GM18858 (cell line): ENCODE measurements around the gene GLP1R.

Experiments used
- ATAC-seq: cut with Tn5 transposase; IDR thresholded peaks from one replicate; pipeline ENCODE4 v1.9.1; 2021; ENCODE audit not compliant: unreplicated experiment

The GLP1R gene

DNA sequence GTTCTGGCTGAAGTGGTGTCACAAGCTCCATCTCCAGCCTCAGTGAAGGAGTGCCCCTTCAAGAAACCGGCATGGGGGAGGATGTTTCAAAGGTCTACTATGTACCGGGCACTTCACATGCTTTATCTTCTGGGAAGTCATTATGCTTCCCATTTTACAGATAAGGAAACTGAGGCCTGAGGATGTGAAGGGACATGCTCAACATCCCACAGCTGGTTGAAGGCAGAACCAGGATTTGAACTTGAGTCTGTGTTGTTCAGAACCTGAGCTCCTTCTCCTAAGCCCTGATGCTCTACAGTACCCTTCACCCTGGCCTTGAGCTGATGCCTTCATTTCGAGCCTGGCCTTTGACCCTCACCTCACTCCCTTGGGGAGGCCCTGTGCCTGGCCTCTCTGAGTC lies 13.0 kb downstream of the GLP1R start:
- no peak for ATAC-seq

DNA sequence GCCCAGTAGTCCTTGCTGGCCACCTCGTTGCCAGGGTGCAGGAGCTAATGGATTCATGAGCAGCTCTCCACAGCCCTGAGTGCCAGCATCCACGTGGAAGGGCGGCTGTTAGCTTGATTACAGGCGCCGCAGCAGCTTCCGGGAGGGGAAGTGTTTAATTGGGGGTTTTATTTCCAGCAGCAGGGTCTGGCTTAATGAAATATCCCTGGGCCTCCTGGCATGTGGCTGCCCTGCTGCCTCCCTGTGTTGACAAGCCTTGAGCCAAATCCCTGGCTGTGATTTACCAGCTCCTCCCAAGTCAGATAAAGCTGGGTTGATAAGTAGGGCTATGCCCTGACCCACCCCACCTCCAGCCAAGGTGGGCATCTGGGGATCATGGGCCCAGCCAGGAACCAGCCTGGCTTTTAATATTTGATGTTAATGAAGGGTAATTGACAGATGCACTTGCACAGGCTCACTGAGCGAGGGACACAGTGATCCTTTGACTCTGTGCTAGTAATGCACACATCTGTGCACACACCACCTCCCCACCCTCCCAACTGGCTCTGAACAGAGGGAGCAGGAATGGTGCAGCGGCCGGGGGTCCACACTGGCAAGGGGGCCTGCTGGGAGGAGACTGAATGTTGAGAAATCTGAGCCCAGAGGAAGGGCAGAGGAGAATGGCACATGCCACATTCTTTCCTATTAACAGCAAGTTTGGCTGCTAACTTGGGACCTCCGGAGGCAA lies 13.6 kb downstream of the GLP1R start:
- no peak for ATAC-seq

DNA sequence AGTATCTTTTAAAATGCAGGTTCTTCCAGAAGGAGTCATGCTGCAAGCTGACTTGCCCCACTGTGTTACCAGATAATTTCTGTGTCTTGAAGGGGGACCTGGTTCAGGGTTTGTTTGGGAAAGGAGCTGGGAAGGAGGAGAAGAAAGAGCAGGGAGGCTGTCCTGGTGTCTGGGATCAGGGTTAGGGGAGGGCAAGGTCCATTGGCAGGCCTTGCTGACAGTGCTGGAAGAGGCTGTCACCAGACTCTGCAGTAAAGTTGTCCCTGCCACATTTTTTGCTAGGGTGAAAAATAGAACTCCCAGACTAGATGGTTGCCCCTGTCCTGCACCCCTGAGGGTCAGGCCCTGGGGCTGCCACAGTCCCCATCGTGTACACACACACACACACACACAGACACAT lies 14.9 kb downstream of the GLP1R start:
- ATAC-seq, result no peak

DNA sequence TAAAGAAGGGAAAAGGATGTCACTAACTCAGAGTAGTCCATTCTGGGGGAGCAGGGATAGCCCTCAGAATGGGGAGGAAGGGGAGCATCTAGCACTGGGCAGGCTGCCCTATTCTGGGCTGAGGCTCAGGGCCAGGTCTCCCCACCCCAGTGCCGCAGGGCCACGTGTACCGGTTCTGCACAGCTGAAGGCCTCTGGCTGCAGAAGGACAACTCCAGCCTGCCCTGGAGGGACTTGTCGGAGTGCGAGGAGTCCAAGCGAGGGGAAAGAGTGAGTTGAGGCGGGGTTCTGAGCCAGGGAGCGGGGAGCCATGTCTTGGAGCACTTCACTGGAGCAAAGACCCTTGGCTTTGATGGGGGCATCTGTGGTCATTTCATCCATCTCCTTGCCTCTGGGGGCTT lies 17.0 kb downstream of the GLP1R start:
- no peak for ATAC-seq

DNA sequence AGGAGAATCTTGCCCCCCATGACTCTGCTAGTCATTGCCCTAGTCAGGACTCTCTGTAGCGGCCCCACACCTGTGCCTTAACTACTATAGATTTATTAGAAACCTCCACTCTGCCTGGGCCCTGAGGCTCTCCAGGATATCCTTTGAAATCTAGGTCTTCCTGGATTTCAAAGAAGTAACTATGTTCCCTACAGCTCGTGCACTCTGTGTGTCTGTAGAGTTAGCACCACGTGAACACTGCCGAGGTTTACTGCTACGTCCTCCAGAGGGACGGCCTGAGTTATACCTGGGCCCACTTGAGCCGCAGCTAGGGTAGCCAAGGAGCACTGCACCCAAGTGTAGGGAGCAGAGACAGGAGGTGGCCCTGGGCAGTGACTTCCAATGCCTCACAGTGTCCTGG lies 19.8 kb downstream of the GLP1R start:
- no peak for ATAC-seq

DNA sequence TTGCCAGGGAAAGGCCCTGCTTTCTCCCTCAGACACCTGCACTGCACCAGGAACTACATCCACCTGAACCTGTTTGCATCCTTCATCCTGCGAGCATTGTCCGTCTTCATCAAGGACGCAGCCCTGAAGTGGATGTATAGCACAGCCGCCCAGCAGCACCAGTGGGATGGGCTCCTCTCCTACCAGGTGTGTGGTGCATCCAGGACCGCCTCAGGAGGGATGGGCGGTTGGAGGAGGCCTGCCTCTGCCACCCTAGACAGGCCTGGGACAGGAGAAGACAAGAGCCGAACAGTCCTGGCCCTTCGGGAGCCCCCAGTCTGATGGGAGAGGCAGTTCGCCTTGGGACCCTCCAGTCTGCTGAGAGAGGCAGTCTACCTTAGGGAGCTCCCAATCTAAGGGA lies 24.2 kb downstream of the GLP1R start:
- no peak for ATAC-seq

DNA sequence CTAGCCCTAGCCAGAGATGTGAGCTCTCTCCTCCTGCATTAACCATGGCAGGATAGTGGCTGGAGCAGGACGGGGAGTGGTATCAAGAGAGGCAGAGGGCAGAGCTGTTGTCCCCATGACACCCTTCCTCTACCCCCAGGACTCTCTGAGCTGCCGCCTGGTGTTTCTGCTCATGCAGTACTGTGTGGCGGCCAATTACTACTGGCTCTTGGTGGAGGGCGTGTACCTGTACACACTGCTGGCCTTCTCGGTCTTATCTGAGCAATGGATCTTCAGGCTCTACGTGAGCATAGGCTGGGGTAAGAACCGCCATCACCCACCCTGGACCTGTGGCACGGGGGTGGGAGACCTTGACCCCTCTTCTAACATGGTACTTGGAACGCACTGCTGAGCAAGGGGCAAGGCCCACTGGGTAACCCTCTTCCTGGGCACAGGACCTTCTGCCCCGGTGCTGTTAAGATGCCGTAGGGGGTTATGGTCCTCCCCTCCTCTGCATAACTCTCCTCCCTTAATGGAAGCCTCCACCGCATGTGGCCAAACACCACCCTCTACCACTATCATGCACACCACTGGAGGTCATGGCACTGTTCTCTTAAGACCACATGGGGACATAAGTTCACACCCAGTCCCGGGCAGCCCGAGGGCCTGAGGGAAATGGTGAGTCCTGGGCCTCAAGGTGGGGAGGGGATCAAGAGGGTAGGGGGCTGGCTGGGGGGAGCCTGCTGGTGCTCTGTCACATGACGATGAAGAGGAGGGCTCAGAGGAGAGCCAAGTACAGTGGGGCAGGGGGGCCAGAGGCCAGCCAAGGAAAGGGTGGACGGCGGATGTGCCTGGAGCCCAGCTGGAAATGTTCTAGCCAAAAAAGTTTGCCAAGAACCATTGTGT lies 25.1 kb downstream of the GLP1R start:
- no peak for ATAC-seq

DNA sequence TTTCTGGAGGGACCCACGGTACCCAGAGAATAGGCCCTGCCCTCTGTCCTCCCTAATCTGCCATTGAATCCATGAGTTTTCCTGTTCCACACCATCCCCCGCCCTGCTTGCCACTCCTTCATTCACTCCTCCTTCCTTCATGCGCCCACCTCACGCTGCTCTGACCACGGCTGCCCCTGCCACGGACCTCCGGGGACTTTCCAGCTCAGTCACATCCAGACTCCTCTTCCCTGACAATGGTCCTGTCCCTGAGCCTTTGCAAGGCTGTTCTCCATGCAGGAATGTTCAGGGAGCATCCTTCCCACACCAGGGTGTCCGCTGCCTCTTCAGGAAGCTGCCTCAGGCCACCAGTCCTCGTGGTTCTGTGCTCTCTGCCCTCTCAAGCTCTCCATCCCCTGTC lies 25.9 kb downstream of the GLP1R start:
- no peak for ATAC-seq

DNA sequence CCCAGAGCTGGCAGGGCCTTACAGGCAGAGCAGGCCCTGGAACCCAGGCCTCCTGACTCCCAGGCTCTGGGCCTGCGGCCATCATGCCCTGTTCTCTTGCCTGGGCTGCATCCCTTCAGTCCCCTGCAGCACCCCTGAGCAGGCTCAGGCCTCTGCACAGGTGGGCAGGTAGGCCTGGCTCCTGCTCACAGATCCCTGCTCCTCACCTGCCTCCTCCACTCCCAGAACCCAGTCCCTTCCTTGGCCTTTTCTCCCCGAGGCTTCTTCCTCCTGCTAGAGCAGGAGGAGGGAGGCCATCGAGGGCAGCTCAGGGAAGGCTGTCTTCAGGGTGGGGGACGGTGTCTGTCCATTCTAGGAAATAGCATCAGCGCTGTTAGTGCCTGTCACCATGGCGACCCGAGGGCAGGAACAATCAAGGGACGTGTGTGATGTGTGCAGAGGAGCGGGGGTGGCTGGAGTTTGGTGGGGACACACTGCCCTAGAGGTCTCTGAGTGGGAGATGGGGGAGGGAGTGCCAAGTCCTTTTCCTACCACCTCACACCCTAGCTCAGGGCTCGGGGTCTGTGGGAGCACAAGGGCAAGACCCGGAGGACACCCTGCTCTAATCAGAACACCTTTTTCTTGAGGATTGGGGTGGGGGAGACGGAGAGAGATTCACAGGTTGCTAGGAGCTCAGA lies 26.6 kb downstream of the GLP1R start:
- no peak for ATAC-seq

DNA sequence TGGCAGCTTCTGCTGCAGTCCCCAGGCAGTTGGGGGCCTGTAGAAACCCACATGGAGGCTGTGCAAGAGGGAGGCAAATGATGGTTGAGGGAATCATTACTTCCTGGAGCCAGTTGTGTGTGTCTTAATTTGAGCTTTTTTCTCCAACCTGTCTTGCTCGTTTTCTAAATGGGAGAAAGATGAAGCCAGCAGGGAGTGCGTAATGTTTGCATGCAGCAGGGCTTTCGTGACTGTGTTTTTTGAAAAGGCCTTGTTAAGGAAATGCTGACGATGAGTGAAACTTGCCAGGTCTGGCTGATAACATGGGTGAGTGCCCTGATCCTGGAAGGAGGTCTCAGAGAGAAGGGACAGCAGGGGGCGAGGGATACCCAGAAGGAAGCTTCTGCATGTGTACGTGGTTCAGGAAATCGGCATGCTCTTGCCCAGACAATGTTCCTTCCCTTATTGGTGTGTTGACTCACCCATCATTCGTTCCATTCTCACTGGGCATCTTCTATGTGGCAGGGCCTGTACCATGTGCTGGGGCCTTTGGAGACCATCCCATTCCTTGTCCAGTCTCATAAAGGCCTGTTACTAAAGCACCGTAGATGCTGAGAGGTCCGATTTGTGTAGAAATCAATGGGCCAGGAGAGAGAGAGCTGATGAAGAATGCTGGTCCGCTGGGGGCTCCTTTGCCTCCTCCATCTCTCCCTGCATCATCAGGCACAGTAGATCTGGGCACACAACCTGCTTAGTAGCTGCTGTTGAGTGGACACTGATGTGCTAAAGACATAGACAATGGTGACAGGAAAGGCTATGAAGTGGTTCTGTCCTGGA lies 27.4 kb downstream of the GLP1R start:
- ATAC-seq, result no peak

DNA sequence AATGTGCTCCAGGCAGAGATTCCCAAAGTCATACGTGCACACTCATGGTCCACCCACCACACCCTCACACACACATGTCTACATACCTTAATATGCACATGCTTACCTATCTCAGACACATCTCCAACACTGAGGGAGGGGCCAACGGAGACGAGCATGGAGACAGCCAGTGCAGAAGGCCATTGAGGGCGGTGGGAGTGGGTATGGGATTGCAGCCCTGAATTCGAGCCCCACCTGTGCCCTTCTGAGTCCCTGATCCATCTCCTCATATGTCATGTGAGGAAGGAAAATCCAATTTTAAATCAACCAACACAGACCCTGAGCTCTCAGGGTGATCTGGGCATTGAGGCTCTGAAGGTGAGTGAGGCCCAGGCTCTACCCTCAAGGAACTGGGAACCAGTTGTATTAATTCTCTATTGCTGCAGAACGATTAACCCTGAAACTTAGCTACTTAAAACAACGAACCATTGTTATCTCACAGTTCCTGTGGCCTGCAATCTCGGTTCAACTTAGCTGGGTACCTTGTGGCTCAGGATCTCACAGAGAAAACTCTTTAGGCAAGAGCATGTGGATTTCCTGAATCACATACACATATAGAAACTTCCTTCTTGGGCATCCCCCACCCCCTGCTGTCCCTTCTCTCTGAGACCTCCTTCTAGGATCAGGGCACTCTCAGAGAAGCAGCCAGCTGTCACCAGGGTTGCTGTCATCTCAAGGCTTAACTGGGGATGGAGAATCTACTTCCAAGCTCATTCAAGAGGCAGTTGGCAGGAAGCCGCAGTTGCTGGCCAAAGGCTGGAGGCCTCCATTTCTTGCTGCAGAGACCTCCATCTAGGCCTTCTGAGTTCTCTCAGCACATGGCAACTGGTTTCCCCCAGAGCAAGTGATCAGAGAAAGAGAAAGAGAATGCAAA lies 28.3 kb downstream of the GLP1R start:
- no peak for ATAC-seq

DNA sequence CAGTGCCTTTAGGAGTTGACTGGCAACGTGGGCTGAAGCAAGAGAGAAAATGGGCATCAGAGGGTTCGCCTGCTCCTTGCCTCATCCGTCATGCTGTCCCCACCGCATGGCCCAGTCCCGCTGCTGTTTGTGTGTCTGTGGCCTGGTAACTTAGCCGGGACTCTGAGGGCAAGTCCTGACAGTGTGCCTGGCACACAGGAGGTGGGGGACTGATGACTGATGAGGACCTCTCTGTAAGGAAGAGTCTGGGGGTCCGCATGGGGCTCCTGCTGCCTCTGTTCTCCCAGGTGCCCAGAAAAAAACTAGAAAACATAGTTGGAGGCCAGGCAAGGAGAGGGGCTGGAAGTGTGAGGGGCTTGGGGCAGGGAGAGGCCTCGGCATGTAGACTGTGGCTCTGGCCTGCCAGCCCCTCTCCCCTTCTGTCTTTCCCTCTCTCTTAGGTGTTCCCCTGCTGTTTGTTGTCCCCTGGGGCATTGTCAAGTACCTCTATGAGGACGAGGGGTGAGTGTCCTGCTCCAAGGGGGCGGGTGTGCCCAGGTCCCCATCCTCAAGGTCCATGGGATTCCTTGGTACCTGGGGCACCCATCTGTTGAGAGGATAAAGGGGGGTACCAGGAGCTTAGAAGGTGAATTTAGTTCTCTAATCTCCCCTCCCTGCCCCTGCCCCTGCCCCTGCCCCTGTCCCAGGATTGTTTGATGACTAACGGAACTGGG lies 29.5 kb downstream of the GLP1R start:
- no peak for ATAC-seq

DNA sequence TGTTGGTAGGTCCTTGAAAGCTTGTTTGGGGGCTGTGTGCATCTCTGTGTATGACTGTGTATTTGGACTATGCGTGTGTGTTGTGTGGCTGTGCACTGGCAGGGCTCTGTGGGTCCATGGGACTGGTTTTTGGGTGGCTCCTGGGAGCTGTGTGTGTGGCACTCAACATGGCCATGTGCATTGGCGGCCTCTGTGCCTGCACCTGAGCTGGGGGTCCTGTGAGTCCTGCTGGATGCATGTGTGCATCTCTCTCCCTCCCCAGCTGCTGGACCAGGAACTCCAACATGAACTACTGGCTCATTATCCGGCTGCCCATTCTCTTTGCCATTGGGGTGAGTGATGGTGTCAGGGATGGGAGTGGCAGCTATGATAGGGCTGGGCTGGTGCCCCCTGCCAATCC lies 30.1 kb downstream of the GLP1R start:
- no peak for ATAC-seq

DNA sequence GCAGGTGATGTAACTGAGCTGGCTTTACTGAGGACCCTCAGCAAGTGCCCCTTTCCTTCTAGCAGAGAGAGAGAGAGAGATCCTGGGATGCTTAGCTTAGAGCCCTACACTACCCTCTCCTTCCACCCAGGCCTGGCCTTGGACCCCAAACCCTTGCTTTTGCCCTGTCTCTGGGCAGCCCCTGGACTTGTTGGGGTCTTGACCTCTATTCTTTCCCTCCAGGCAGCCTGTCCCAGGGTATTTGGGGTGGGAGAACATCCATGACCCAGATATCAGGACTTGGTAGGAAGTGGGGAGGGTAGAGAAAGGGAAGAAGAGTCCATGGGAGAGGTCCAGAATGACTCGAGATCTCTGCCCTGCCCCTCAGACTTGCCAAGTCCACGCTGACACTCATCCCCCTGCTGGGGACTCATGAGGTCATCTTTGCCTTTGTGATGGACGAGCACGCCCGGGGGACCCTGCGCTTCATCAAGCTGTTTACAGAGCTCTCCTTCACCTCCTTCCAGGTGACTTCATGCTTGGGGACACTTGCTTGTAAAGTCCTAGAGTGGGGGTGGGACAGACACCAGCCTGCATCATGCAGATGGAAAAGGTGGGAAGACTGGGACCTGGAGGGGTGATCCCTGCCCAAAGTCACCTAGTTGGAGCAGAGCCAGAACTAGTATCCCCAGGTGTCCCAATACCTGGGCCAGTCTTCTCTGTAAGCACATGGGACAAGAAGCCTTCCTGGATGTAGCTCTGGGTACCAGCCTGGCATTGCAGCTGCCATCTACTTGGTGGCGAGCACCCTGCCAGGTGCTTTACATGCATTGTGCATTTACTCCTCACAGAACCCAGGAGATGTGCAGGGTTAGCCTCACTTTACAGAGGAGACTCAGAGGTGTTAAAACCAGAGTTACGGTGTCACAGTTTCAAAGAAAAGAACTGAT lies 30.9 kb downstream of the GLP1R start:
- no peak for ATAC-seq

DNA sequence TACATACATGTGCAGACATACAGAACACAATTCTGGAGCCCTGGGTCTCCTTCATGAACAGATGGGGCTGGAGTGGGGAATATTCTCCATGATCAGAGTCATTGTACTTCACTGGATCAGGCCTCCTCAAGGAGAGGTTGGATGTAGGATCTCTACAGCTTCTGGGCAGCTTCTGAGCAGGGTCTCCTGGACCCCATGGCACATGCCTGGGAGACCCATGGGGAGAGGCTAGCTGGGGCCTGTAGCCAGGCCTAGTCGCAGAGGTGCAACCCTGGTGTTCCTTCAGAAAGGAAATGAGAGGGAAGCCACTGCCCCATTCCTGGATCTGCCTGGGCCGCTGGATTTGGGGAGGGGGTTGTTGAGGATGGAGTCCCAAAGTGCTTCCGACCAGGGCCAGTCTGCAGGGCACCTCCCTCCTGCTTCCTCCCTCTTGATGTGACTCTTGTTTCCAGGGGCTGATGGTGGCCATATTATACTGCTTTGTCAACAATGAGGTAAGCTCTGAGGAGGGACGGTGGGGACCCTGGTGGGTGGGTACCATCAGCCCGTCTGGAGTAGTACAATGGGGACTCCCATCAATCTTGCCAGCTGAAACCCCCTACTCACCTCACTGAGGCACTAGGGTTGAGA lies 31.8 kb downstream of the GLP1R start:
- ATAC-seq, result no peak

DNA sequence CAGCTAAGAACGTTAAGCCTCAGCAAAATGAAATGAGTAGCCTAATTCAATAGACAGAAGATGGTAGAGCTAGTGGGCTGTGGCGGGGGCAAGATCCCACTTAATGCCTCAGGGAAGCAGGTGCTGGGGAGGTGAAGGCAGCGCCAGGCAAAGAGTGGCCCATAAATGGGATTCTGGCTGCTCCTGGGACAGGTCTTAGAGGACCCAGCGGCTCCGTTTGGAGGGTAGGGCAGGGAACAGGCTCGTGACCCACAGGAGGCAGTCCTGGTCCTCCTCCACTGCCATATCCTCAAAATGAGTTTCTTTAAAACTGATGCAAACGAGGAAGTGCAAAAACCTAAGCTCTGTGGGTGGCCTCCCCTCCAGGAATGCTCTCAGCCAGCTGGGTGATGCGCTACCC lies 33.7 kb downstream of the GLP1R start:
- no peak for ATAC-seq

DNA sequence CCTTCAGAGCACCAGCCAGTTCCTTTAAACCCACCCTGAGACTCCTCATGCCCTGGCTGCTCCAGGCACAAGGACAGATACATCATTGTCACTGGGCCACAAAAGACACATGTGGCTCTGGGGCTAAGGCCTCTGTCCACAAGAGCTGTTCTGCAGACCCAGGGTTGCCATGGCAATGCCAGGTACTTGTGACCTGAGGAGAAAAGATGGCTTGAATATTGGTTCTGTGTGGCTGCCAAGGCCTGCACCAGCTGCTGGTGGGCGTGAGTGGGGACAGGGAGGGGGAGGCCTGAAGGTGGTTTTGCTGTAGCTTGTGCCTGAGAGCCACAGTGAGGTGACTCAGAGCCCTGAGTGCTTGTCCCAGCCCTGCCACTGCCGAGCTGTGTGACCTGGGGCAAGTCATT lies 34.7 kb downstream of the GLP1R start:
- no peak for ATAC-seq

DNA sequence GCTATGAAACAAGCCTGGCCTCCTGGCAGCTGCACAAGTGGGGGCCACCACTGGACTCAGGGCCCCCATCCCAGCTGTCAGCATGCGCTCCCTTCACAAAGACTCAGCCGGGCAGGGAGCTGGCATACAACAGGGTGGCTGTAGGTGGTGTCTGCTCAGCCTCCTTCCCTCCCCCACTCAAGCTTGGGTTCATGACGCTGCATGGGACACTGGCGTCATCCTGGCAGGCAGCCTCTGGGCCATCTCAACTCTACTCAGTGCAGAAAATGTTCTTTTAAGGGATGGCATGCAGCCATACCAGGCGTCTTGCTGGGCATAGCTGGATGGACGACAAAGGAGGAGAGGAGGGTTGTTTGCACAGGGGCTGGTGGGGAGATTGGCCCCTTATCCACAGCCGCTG lies 35.9 kb downstream of the GLP1R start:
- ATAC-seq, result no peak
